Keratinocyte (primary cell): ENCODE results near the gene NT5C1A. TPM values are rescaled to one million over a fixed set of nuclear protein-coding genes. Genes with fewer than 3 reads are reported as not detected.

ENCODE experiments used
- DNase-seq: peaks from one replicate; pipeline ENCODE4 v3.0.0-alpha.2; 2011; ENCODE audit warnings: low read depth, missing footprints, low spot score
- FAIRE-seq: peaks from 2 replicates; lab custom pipeline; 2011; peaks lifted over from hg19 to GRCh38; lab: Jason Lieb, UNC
- H2AFZ ChIP-seq: 2 replicates; pipeline ENCODE4 v1.6.0; 2012; ENCODE audit warnings: low read length, control low read depth, inconsistent platforms; ENCODE audit not compliant: control insufficient read depth
- H3K27ac ChIP-seq: 2 replicates; pipeline ENCODE4 v1.5.1; 2011; ENCODE audit warnings: low read length; ENCODE audit not compliant: control insufficient read depth, insufficient read depth
- H3K27me3 ChIP-seq: 3 replicates; pipeline ENCODE4 v1.6.0; 2011; ENCODE audit warnings: low read length; ENCODE audit not compliant: control insufficient read depth, insufficient read depth; ENCODE audit errors: extremely low read depth
- H3K36me3 ChIP-seq, 2 experiments: 2 replicates in 1 of 2; 3 replicates in 1 of 2; pipeline ENCODE4 v1.5.1; 2011; ENCODE audit warnings: low read length in 2 of 2, mild to moderate bottlenecking in 1 of 2; ENCODE audit not compliant: control insufficient read depth in 2 of 2, insufficient read depth in 2 of 2; ENCODE audit errors: extremely low read depth in 1 of 2
- H3K4me1 ChIP-seq: 3 replicates; pipeline ENCODE4 v1.5.1; 2011; ENCODE audit warnings: low read length; ENCODE audit not compliant: control insufficient read depth, insufficient read depth; ENCODE audit errors: extremely low read depth
- H3K4me2 ChIP-seq: 3 replicates; pipeline ENCODE4 v1.6.0; 2011; ENCODE audit warnings: low read depth, low read length; ENCODE audit not compliant: control insufficient read depth, insufficient read depth; ENCODE audit errors: extremely low read depth
- H3K4me3 ChIP-seq, 3 experiments: fragments of 200-600 bp in 1 of 3; sonication (generic) in 1 of 3; 2 replicates in 2 of 3; 3 replicates in 1 of 3; pipeline ENCODE4 v1.5.1; 2011 to 2016; ENCODE audit warnings: low read length in 3 of 3, mild to moderate bottlenecking in 3 of 3, control low read depth in 2 of 3, inconsistent platforms in 1 of 3, low read depth in 1 of 3, mixed read lengths in 1 of 3, mixed run types in 1 of 3, moderate library complexity in 1 of 3; ENCODE audit not compliant: control insufficient read depth in 2 of 3, insufficient read depth in 2 of 3; ENCODE audit errors: extremely low read depth in 1 of 3
- H3K79me2 ChIP-seq: 2 replicates; pipeline ENCODE4 v1.6.0; 2012; ENCODE audit warnings: low read length; ENCODE audit not compliant: control insufficient read depth, insufficient read depth
- H3K9ac ChIP-seq: 3 replicates; pipeline ENCODE4 v1.6.0; 2011; ENCODE audit warnings: low read length; ENCODE audit not compliant: control insufficient read depth, insufficient read depth; ENCODE audit errors: extremely low read depth
- H3K9me1 ChIP-seq: 3 replicates; pipeline ENCODE4 v1.6.0; 2011; ENCODE audit warnings: low read length; ENCODE audit not compliant: control insufficient read depth, insufficient read depth; ENCODE audit errors: extremely low read depth
- H3K9me3 ChIP-seq: 2 replicates; pipeline ENCODE4 v1.5.1; 2012; ENCODE audit warnings: low read depth, low read length; ENCODE audit not compliant: control insufficient read depth
- H4K20me1 ChIP-seq: 3 replicates; pipeline ENCODE4 v1.6.0; 2011; ENCODE audit warnings: low read length; ENCODE audit not compliant: control insufficient read depth, insufficient read depth; ENCODE audit errors: extremely low read depth
- CTCF ChIP-seq, 3 experiments: IDR thresholded peaks in 1 of 3; conservative IDR thresholded peaks in 1 of 3; optimal IDR thresholded peaks in 1 of 3; 2 replicates in 2 of 3; 3 replicates in 1 of 3; pipeline versions ENCODE3 to v1.5.1; 2011; ENCODE audit warnings: low read length in 3 of 3, mild to moderate bottlenecking in 3 of 3, moderate library complexity in 2 of 3, control low read depth in 1 of 3, inconsistent platforms in 1 of 3; ENCODE audit not compliant: insufficient read depth in 2 of 3; ENCODE audit errors: extremely low read depth in 1 of 3
- EZH2 ChIP-seq: IDR thresholded peaks from one replicate; pipeline ENCODE4 v1.6.1; 2012; ENCODE audit warnings: inconsistent platforms, mild to moderate bottlenecking, low read length, moderate library complexity
- dilution Hi-C: fragments of 300-500 bp; cut with MboI; formaldehyde crosslinking; loops from one replicate; pipeline ENCODE4 v1.7.0; 2020; ENCODE audit warnings: low sequenced_read_pairs; ENCODE audit not compliant: extremely low pct_ligation_motif_present
- polyA plus RNA-seq, 5 experiments: library from polyadenylated mRNA; depleted of rRNA in 3 of 5; stranded (reverse) in 3 of 5; stranded (forward) in 1 of 5; unstranded in 1 of 5; fragments of >200 nt; gene quantifications; 1 replicate in 1 of 5; 2 replicates in 3 of 5; 3 replicates in 1 of 5; pipeline versions ENCODE4 v1.2.1 to v1.2.3, GENCODE V29; 2011 to 2012; ENCODE audit warnings: missing spikeins in 2 of 5, low read depth in 1 of 5, low replicate concordance in 1 of 5

NT5C1A gene
- polyA plus RNA-seq, 1 donor (not counting 4 experiments of a cell fraction or from before 2014, with no cell fraction given) = not detected

GRCh38 chr1:39690794-39691382, 19.0 kb upstream of the NT5C1A start:
- H3K36me3 ChIP-seq = no peaks in the 10 kb centered on the region
- H2AFZ ChIP-seq = no peak overlapping the region
- dilution Hi-C loops = no loop called here
- no peaks in the 10 kb centered on the region for H3K9me3 ChIP-seq
- TF ChIP-seq EZH2 (no peak), CTCF (optimal IDR thresholded peaks at IDR 0.05 in 1 of 3, IDR thresholded peaks at IDR 0.05 in 1 of 3, conservative IDR thresholded peaks at IDR 0.05 in 1 of 3; ENCODE audit: extremely low read depth in 1 of 3, insufficient read depth in 2 of 3, low read length in 3 of 3) (no peak)
- DNase-seq (no peak), FAIRE-seq (no peak)
- H3K27me3 ChIP-seq = peaks cover 67% of the 10 kb centered on the region
- no peaks in the 10 kb centered on the region for H4K20me1 ChIP-seq
- H3K4me2 ChIP-seq = peak overlapping the region; percentile 72
- peak overlapping the region in 1 of 3 experiments; percentile 61 for H3K4me3 ChIP-seq
- H3K27ac ChIP-seq = no peak overlapping the region
- no peaks in the 10 kb centered on the region for H3K79me2 ChIP-seq
- H3K9ac ChIP-seq = no peak overlapping the region
- peaks cover 8% of the 10 kb centered on the region for H3K4me1 ChIP-seq
- H3K9me1 ChIP-seq = no peaks in the 10 kb centered on the region

- Histone ChIP-seq H3K27me3 (peaks cover 66% of the 10 kb centered on the region), H3K4me1 (peaks cover 8% of the 10 kb centered on the region), H3K9me1 (no peaks in the 10 kb centered on the region), H2AFZ (no peak overlapping the region), H3K4me2 (no peak overlapping the region), H4K20me1 (no peaks in the 10 kb centered on the region), H3K27ac (no peak overlapping the region), H3K9ac (no peak overlapping the region), H3K4me3 (no peak overlapping the region), H3K36me3 (no peaks in the 10 kb centered on the region), H3K79me2 (no peaks in the 10 kb centered on the region), H3K9me3 (no peaks in the 10 kb centered on the region)
- FAIRE-seq (no peak), DNase-seq (no peak)
- dilution Hi-C loops = no loop called here
- TF ChIP-seq EZH2 (no peak), CTCF (optimal IDR thresholded peaks at IDR 0.05 in 1 of 3, IDR thresholded peaks at IDR 0.05 in 1 of 3, conservative IDR thresholded peaks at IDR 0.05 in 1 of 3; ENCODE audit: extremely low read depth in 1 of 3, insufficient read depth in 2 of 3, low read length in 3 of 3) (no peak)
Observed at GRCh38 chr1:39690225-39690624, 18.3 kb upstream of the NT5C1A start.
